ENCODE data around the gene ADD3.

GRCh38 chr10:110088367-110089104, 80.8 kb downstream of the ADD3 start:
- TF ChIP-seq, protein P1, sequence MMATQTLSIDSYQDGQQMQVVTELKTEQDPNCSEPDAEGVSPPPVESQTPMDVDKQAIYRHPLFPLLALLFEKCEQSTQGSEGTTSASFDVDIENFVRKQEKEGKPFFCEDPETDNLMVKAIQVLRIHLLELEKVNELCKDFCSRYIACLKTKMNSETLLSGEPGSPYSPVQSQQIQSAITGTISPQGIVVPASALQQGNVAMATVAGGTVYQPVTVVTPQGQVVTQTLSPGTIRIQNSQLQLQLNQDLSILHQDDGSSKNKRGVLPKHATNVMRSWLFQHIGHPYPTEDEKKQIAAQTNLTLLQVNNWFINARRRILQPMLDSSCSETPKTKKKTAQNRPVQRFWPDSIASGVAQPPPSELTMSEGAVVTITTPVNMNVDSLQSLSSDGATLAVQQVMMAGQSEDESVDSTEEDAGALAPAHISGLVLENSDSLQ (IDR thresholded peaks at IDR 0.05) = no peak
- TF ChIP-seq BHLHE40 (IDR thresholded peaks at IDR 0.05; ENCODE audit: borderline replicate concordance) = no peak
- no peak for TF ChIP-seq SP1 (IDR thresholded peaks at IDR 0.05)
- TF ChIP-seq NFRKB (IDR thresholded peaks at IDR 0.05) = no peak
